Measurements from ENCODE around the gene TMEM163.
"Not testable (repeated sequence)": the region's sequence is repeated elsewhere in the genome, so short reads cannot be mapped to it uniquely, and the experiment has no call there.

The TMEM163 gene

DNA sequence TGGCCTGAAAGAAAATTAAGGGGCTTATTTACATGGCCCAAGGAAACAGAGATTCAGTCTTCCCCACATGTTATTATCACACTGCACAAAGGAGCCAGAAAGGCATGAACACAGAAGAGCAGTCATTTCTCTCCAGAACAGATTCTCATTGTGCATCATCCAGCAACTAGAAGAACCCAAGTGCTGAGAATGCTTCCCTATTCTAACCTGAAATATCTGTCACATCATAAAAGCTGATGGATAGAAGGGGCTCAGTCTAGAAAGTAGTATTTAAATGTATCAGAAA, 145.8 kb downstream of the TMEM163 start:
- Histone ChIP-seq H3K27ac (ENCODE audit: low read depth, low read length) (no peak overlapping the region), H3K4me3 (ENCODE audit: low read depth in 1 of 2, low read length in 2 of 2) (no peak overlapping the region), H3K27me3 (ENCODE audit: control insufficient read depth in 1 of 2, insufficient read depth in 2 of 2, low read length in 2 of 2) (no peaks in the 10 kb centered on the region), H3K36me3 (ENCODE audit: control insufficient read depth in 1 of 2, insufficient read depth in 2 of 2, low read length in 2 of 2) (no peaks in the 10 kb centered on the region), H3K9ac (ENCODE audit: low read depth in 1 of 2, low read length in 2 of 2) (no peak overlapping the region), H3K4me1 (ENCODE audit: control insufficient read depth in 1 of 2, insufficient read depth in 2 of 2, low read length in 2 of 2) (no peaks in the 10 kb centered on the region), H3K9me3 (ENCODE audit: control insufficient read depth in 1 of 2, low read length in 2 of 2) (no peaks in the 10 kb centered on the region)

DNA sequence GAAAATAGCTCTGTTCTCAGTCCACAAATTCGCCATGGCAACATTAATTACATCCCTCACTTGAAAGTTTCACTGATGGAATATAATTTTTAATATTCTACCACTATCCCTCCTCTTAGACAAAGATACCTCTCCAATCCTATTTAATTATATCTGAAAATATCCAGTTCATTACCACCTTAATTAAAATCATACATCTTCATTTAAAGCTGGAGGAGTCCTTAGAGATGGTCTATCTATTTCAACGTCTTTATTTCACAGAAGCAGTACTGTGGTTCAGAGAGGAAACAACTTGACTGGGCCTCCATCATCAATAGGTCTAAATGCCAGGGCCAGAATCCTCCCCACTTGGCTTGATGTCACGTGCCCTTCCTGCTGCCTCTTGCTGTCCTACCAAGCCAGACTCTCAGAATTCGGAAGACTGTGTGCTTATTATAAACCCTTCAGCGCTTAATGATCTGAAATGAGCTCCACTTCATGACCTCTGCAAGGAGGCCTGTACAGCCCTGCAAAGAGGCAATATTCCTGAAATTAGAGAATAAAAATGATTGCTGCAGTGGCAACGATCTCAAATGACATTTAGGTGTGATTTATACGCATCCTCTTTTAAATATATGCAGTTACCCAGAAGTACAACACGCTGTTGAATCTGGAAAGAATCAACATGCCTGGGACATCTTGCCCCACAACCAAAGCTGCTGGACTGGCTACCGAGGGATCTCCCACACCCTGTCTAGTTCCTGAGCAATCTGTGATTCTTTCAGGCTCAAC, 146.3 kb downstream of the TMEM163 start:
- Histone ChIP-seq H3K27ac (ENCODE audit: low read depth, low read length) (no peak overlapping the region), H3K9me3 (ENCODE audit: control insufficient read depth in 1 of 2, low read length in 2 of 2) (no peaks in the 10 kb centered on the region), H3K9ac (ENCODE audit: low read depth in 1 of 2, low read length in 2 of 2) (no peak overlapping the region), H3K27me3 (ENCODE audit: control insufficient read depth in 1 of 2, insufficient read depth in 2 of 2, low read length in 2 of 2) (no peaks in the 10 kb centered on the region), H3K4me1 (ENCODE audit: control insufficient read depth in 1 of 2, insufficient read depth in 2 of 2, low read length in 2 of 2) (no peaks in the 10 kb centered on the region), H3K36me3 (ENCODE audit: control insufficient read depth in 1 of 2, insufficient read depth in 2 of 2, low read length in 2 of 2) (no peaks in the 10 kb centered on the region), H3K4me3 (ENCODE audit: low read depth in 1 of 2, low read length in 2 of 2) (no peak overlapping the region)

DNA sequence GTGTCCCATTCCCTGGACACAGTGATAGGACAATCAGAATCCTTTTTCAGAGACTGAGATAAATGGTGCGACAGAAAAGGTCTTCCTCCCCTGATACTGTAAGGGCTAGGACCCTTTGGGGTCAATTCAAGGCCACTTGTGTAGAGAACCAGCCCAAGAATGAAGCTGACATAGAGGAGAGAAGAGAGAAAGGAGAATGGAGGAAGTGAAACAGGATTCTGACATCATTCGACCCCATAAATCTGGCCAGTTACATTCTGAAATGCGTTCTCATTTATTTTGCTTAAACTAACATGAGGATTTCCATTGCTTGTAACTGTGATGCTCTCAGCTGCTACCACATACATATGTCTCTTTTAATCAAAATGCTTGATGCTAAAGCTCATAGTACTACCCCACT, 148.1 kb downstream of the TMEM163 start:
- Histone ChIP-seq H3K4me3 (ENCODE audit: low read depth in 1 of 2, low read length in 2 of 2) (no peak overlapping the region), H3K36me3 (ENCODE audit: control insufficient read depth in 1 of 2, insufficient read depth in 2 of 2, low read length in 2 of 2) (no peaks in the 10 kb centered on the region), H3K4me1 (ENCODE audit: control insufficient read depth in 1 of 2, insufficient read depth in 2 of 2, low read length in 2 of 2) (no peaks in the 10 kb centered on the region), H3K27ac (ENCODE audit: low read depth, low read length) (no peak overlapping the region), H3K9me3 (ENCODE audit: control insufficient read depth in 1 of 2, low read length in 2 of 2) (no peaks in the 10 kb centered on the region), H3K9ac (ENCODE audit: low read depth in 1 of 2, low read length in 2 of 2) (no peak overlapping the region), H3K27me3 (ENCODE audit: control insufficient read depth in 1 of 2, insufficient read depth in 2 of 2, low read length in 2 of 2) (no peaks in the 10 kb centered on the region)

DNA sequence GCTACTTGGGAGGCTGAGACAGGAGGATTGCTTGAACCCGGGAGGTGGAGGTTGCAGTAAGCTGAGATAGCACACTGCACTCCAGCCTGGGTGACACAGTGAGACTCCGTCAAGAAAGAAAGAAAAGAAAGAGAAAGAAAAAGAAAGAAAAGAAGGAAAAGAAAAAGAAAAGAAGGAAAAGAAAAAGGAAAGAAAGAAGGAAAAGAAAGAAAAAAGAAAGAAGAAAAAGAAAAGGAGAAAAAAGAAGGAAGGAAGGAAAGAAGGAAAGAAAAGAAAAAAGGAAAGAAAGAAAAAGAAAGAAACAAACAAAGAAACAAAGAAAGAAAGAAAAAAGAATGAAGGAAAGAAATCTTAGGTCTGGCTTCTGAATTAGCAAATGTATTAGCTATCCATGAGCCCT, 150.4 kb downstream of the TMEM163 start:
- no peak overlapping the region for H3K27ac ChIP-seq (ENCODE audit: low read depth, low read length)
- no peak overlapping the region for H3K4me3 ChIP-seq (ENCODE audit: low read depth in 1 of 2, low read length in 2 of 2)
- no peaks in the 10 kb centered on the region for H3K4me1 ChIP-seq (ENCODE audit: control insufficient read depth in 1 of 2, insufficient read depth in 2 of 2, low read length in 2 of 2)
- H3K27me3 ChIP-seq (ENCODE audit: control insufficient read depth in 1 of 2, insufficient read depth in 2 of 2, low read length in 2 of 2) = no peaks in the 10 kb centered on the region
- H3K9ac ChIP-seq (ENCODE audit: low read depth in 1 of 2, low read length in 2 of 2) = no peak overlapping the region
- H3K36me3 ChIP-seq (ENCODE audit: control insufficient read depth in 1 of 2, insufficient read depth in 2 of 2, low read length in 2 of 2) = no peaks in the 10 kb centered on the region
- H3K9me3 ChIP-seq (ENCODE audit: control insufficient read depth in 1 of 2, low read length in 2 of 2) = no peaks in the 10 kb centered on the region

DNA sequence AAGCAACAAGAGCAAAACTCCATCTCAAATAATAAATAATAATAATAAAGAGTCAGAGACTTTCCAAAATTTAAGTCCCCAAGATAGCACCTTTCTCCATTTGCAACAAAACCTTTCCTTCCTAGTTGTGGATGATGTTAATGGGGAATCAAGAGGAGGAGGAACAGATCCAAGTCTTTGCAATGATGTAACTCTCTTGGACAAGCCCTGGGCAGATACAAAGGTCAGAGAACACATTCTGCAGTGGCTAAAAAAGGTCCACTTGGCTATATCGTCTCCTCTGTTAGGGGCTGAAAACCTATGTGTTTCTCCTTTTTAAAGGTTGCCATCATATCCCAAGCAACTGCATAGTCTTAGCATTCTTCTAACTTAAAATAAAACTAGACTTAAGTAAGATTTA, 151.1 kb downstream of the TMEM163 start:
- Histone ChIP-seq H3K36me3 (ENCODE audit: control insufficient read depth in 1 of 2, insufficient read depth in 2 of 2, low read length in 2 of 2) (no peaks in the 10 kb centered on the region), H3K27ac (ENCODE audit: low read depth, low read length) (no peak overlapping the region), H3K4me3 (ENCODE audit: low read depth in 1 of 2, low read length in 2 of 2) (no peak overlapping the region), H3K9me3 (ENCODE audit: control insufficient read depth in 1 of 2, low read length in 2 of 2) (no peaks in the 10 kb centered on the region), H3K27me3 (ENCODE audit: control insufficient read depth in 1 of 2, insufficient read depth in 2 of 2, low read length in 2 of 2) (no peaks in the 10 kb centered on the region), H3K4me1 (ENCODE audit: control insufficient read depth in 1 of 2, insufficient read depth in 2 of 2, low read length in 2 of 2) (no peaks in the 10 kb centered on the region), H3K9ac (ENCODE audit: low read depth in 1 of 2, low read length in 2 of 2) (no peak overlapping the region)

DNA sequence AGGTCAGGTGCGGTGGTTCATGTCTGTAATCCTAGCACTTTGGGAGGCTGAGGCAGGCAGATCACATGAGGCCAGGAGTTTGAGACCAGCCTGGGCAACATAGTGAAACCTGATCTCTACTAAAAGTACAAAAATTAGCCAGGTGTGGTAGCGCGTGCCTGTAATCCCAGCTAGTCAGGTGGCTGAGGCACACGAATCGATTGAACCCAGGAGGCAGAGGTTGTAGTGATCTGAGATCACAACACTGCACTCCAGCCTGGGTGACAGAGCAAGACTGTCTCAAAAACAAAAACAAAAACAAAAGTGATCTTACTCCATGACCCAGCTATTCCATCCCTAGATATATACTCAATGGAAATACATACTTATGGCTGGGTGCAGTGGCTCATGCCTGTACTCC, 153.8 kb downstream of the TMEM163 start:
- not testable (repeated sequence) for H3K4me3 ChIP-seq (ENCODE audit: low read depth in 1 of 2, low read length in 2 of 2); H3K4me1 ChIP-seq (ENCODE audit: control insufficient read depth in 1 of 2, insufficient read depth in 2 of 2, low read length in 2 of 2); H3K36me3 ChIP-seq (ENCODE audit: control insufficient read depth in 1 of 2, insufficient read depth in 2 of 2, low read length in 2 of 2); H3K27me3 ChIP-seq (ENCODE audit: control insufficient read depth in 1 of 2, insufficient read depth in 2 of 2, low read length in 2 of 2); H3K27ac ChIP-seq (ENCODE audit: low read depth, low read length); H3K9ac ChIP-seq (ENCODE audit: low read depth in 1 of 2, low read length in 2 of 2); H3K9me3 ChIP-seq (ENCODE audit: control insufficient read depth in 1 of 2, low read length in 2 of 2)

DNA sequence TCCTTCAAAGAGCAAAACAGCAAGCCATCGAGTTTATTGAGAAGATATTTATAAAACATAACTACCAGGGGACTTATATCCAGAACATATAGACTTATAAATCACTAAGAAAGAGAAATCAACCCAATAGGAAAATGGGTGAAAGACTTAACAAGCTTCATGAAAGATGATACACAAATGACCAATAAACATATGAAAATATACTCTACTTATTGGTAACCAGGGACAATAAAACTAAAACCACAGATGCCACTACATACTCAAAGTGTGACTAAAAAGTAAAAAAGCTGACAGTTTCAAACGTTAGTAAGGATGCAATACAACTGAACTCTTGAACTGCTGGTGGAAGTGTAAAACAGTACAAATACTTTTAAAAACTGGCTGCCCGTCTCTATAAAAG, 154.3 kb downstream of the TMEM163 start:
- H3K4me3 ChIP-seq (ENCODE audit: low read depth in 1 of 2, low read length in 2 of 2) = no peak overlapping the region
- no peaks in the 10 kb centered on the region for H3K36me3 ChIP-seq (ENCODE audit: control insufficient read depth in 1 of 2, insufficient read depth in 2 of 2, low read length in 2 of 2)
- no peak overlapping the region for H3K27ac ChIP-seq (ENCODE audit: low read depth, low read length)
- H3K9me3 ChIP-seq (ENCODE audit: control insufficient read depth in 1 of 2, low read length in 2 of 2) = no peaks in the 10 kb centered on the region
- H3K9ac ChIP-seq (ENCODE audit: low read depth in 1 of 2, low read length in 2 of 2) = no peak overlapping the region
- H3K4me1 ChIP-seq (ENCODE audit: control insufficient read depth in 1 of 2, insufficient read depth in 2 of 2, low read length in 2 of 2) = no peaks in the 10 kb centered on the region
- H3K27me3 ChIP-seq (ENCODE audit: control insufficient read depth in 1 of 2, insufficient read depth in 2 of 2, low read length in 2 of 2) = no peaks in the 10 kb centered on the region

DNA sequence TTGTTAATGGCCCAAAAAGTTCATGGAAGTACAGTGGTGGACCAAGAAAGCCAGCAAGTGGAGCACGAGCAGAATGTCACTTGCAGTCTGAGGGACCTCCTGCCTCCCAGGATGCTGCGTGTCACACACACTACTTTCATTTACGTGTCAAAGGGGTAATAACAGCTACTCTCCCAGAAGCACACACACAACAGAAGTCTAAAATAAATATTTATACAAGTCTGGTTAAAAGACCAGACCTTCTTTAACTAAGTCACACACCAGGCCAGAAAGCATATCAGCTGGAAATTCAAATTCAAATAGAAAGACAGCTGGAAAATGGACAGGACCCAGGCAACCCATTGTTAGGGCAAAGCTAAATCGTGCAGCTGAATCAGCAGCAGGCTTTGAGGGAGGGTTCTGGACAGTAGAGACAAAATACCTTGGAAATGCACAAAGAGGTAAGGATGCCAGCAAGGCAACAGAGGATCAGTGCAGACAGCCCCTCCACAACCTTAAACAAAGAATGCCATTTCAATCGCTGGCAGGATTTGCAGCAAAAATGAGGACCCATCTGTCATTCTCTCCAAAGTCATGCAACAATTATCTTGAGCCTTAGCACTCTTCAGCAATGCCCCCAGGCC, 160.5 kb downstream of the TMEM163 start:
- Histone ChIP-seq H3K9me3 (ENCODE audit: control insufficient read depth in 1 of 2, low read length in 2 of 2) (no peaks in the 10 kb centered on the region), H3K4me3 (ENCODE audit: low read depth in 1 of 2, low read length in 2 of 2) (no peak overlapping the region), H3K4me1 (ENCODE audit: control insufficient read depth in 1 of 2, insufficient read depth in 2 of 2, low read length in 2 of 2) (no peaks in the 10 kb centered on the region), H3K36me3 (ENCODE audit: control insufficient read depth in 1 of 2, insufficient read depth in 2 of 2, low read length in 2 of 2) (no peaks in the 10 kb centered on the region), H3K27ac (ENCODE audit: low read depth, low read length) (no peak overlapping the region), H3K9ac (ENCODE audit: low read depth in 1 of 2, low read length in 2 of 2) (no peak overlapping the region), H3K27me3 (ENCODE audit: control insufficient read depth in 1 of 2, insufficient read depth in 2 of 2, low read length in 2 of 2) (no peaks in the 10 kb centered on the region)

DNA sequence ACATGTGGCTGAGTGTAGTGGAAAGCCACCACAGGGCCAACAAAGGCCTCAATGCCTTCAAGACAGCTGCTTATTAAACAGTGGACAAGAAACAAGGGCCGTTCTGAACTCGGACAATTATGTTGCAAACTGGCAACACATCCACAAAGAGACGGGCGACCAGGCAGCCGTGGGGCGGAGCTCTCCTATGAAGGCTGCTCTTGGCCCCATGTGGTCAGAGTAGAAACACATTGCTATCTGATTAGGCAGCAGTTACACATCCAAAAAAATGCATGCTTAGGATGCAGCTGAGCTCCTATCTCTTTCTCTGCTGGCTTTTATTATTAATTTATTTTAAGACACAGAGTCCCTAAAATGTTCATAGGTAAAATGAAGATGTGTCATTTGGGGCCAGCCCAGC, 163.4 kb downstream of the TMEM163 start:
- H3K36me3 ChIP-seq (ENCODE audit: control insufficient read depth in 1 of 2, insufficient read depth in 2 of 2, low read length in 2 of 2) = no peaks in the 10 kb centered on the region
- H3K9me3 ChIP-seq (ENCODE audit: control insufficient read depth in 1 of 2, low read length in 2 of 2) = no peaks in the 10 kb centered on the region
- H3K9ac ChIP-seq (ENCODE audit: low read depth in 1 of 2, low read length in 2 of 2) = no peak overlapping the region
- peaks cover 0 to under 1% of the 10 kb centered on the region in 2 donors for H3K27me3 ChIP-seq (ENCODE audit: control insufficient read depth in 1 of 2, insufficient read depth in 2 of 2, low read length in 2 of 2)
- no peak overlapping the region for H3K4me3 ChIP-seq (ENCODE audit: low read depth in 1 of 2, low read length in 2 of 2)
- no peak overlapping the region for H3K27ac ChIP-seq (ENCODE audit: low read depth, low read length)
- no peaks in the 10 kb centered on the region for H3K4me1 ChIP-seq (ENCODE audit: control insufficient read depth in 1 of 2, insufficient read depth in 2 of 2, low read length in 2 of 2)

DNA sequence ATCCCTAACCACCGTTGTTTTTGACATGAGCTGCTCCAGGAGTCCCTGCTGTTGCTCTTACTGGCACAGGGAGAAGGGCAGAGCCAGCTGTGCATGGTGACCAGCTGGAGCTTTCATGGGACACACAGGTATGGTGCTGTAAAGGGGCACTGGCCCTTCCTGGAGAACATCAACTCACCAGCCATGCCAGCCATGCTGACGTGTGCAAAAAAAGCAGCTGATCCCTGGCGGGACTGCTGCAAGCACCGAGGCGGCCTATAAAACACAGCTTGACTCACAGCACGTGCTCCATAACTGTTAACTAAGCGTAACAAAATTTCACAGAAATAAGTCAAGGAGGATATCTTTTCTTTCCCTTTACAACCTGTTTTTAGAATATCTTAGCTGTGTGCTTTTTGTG, 165.1 kb downstream of the TMEM163 start:
- Histone ChIP-seq H3K9ac (ENCODE audit: low read depth in 1 of 2, low read length in 2 of 2) (no peak overlapping the region), H3K4me3 (ENCODE audit: low read depth in 1 of 2, low read length in 2 of 2) (no peak overlapping the region), H3K27ac (ENCODE audit: low read depth, low read length) (no peak overlapping the region), H3K36me3 (ENCODE audit: control insufficient read depth in 1 of 2, insufficient read depth in 2 of 2, low read length in 2 of 2) (no peaks in the 10 kb centered on the region), H3K4me1 (ENCODE audit: control insufficient read depth in 1 of 2, insufficient read depth in 2 of 2, low read length in 2 of 2) (no peaks in the 10 kb centered on the region), H3K9me3 (ENCODE audit: control insufficient read depth in 1 of 2, low read length in 2 of 2) (no peaks in the 10 kb centered on the region), H3K27me3 (ENCODE audit: control insufficient read depth in 1 of 2, insufficient read depth in 2 of 2, low read length in 2 of 2) (peaks cover 0 to 3% of the 10 kb centered on the region in 2 donors)
